Stomach (tissue), 19 donors: ENCODE measurements around the gene POLR3G. TPM values are rescaled to one million over a fixed set of nuclear protein-coding genes. Genes with fewer than 3 reads are reported as not detected.

ENCODE experiments used
- DNase-seq, 2 donors: peaks; one replicate each; pipeline versions ENCODE4 v3.0.0 to v3.0.0-alpha.2; 2013 to 2019
- H3K27ac ChIP-seq, 5 donors: fragments of 200-600 bp in 4 of 5; sonication (generic) in 4 of 5; one replicate each; pipeline ENCODE4 v1.5.1; 2013 to 2019; ENCODE audit warnings: mild to moderate bottlenecking in 1 of 5, moderate library complexity in 1 of 5
- H3K27me3 ChIP-seq, 3 donors: fragments of 200-600 bp; sonication (generic); one replicate each; pipeline ENCODE4 v1.5.1; 2017 to 2019; ENCODE audit warnings: mixed run types in 1 of 3
- H3K36me3 ChIP-seq, 4 donors: fragments of 200-600 bp; sonication (generic); 1 replicate in 3 of 4; 2 replicates in 1 of 4; pipeline ENCODE4 v1.5.1; 2016 to 2019
- H3K4me1 ChIP-seq, 4 donors: fragments of 200-600 bp; sonication (generic); one replicate each; pipeline ENCODE4 v1.5.1; 2016 to 2019
- H3K4me3 ChIP-seq, 4 donors: fragments of 200-600 bp; sonication (generic) in 3 of 4; one replicate each; pipeline ENCODE4 v1.5.1; 2016 to 2019; ENCODE audit warnings: mild to moderate bottlenecking in 1 of 4
- H3K9me3 ChIP-seq, 4 donors: fragments of 200-600 bp; sonication (generic); one replicate each; pipeline ENCODE4 v1.5.1; 2016 to 2019
- CTCF ChIP-seq, 7 experiments: fragments of 450-650 bp in 4 of 7; fragments of 200-600 bp in 3 of 7; sonication (generic) in 3 of 7; IDR thresholded peaks; one replicate each; pipeline ENCODE4 v1.5.1; 2016 to 2019; ENCODE audit warnings: antibody characterized with exemption in 7 of 7, control low read depth in 2 of 7, mild to moderate bottlenecking in 1 of 7
- EP300 ChIP-seq: sonication (generic); formaldehyde crosslinking; IDR thresholded peaks from one replicate; pipeline ENCODE4 v1.6.1; 2017; ENCODE audit warnings: antibody characterized with exemption
- POLR2A ChIP-seq, 4 donors: fragments of 450-650 bp; IDR thresholded peaks; one replicate each; pipeline ENCODE4 v1.6.1; 2016; ENCODE audit warnings: antibody characterized with exemption in 4 of 4, control low read depth in 2 of 4, mild to moderate bottlenecking in 1 of 4, moderate library complexity in 1 of 4
- POLR2AphosphoS5 ChIP-seq, 3 donors: sonication (generic); formaldehyde crosslinking; IDR thresholded peaks; one replicate each; pipeline ENCODE4 v1.6.1; 2016; ENCODE audit warnings: antibody characterized with exemption in 3 of 3
- WGBS, 5 donors: extraction: QIAGEN DNeasy Blood & Tissue Kit in 3 of 5; methylation state at CpG; one replicate each; pipeline versions ENCODE4 v1.1.5 to v1.1.7; 2013 to 2018; 5-methylcytosine and 5-hydroxymethylcytosine counted together
- intact Hi-C: fragments of 100-400 bp; cut with DNase I; formaldehyde crosslinking; loops from one replicate; pipeline ENCODE4 v1.15.1; 2023; ENCODE audit warnings: low total_unique reads
- long read RNA-seq, 10 donors: transcript quantifications; one replicate each; lab custom pipeline, GENCODE V29; 2026
- polyA plus RNA-seq, 3 donors: library from polyadenylated mRNA; stranded (reverse); fragments of 200-250 nt; gene quantifications; one replicate each; pipeline ENCODE4 v1.2.3, GENCODE V29; 2013
- total RNA-seq, 5 donors: library from RNA; depleted of rRNA; stranded (reverse); fragments of >200 nt; gene quantifications; one replicate each; pipeline versions ENCODE4 v1.1.0 to v1.2.3, GENCODE V29; 2014 to 2016
- donor health status: healthy with polysubstance abuse.
- donor health status: Bipolar disorder and iron deficiency.
- donor health status: healthy.

Gene POLR3G
- total RNA-seq = 1 to 10 TPM in 1 of 5 donors, not detected in 4; 1.1 TPM
- 1 to 10 TPM in 1 of 3 donors, under 1 TPM in 2; 0.31 to 2.4 (median 0.95) TPM for polyA plus RNA-seq
- long read RNA-seq, donor 1 = 0 reads
- long read RNA-seq, donor 2 = 0 reads
- long read RNA-seq, donor 3 = 0 reads
- long read RNA-seq, donor 4 = 0 reads
- long read RNA-seq, donor 5 = 0 reads
- long read RNA-seq, donor 6 = 0 reads
- long read RNA-seq, donor 7, partial matches to known transcripts = 10 of 10 reads
- long read RNA-seq, donor 7, other reads (novel, unspliced or antisense) = 0 of 10 reads
- long read RNA-seq, donor 8 = 0 reads
- long read RNA-seq, donor 9 = 0 reads
- long read RNA-seq, donor 10 = 0 reads

GRCh38 chr5:90474235-90475107 is at the start of gene POLR3G, which contains the start of gene MBLAC2:
POLR3G (plus strand) TSS chr5:90474864; CDS start chr5:90485568, 10,704 bp downstream.
MBLAC2 (minus strand) TSS chr5:90474771; CDS start chr5:90474292, 479 bp downstream.
- H3K9me3 ChIP-seq = no peaks in the 10 kb centered on the region
- TF ChIP-seq POLR2AphosphoS5 (IDR thresholded peaks at IDR 0.05) (peak; percentile 72 to 92 (median 89)), CTCF (IDR thresholded peaks at IDR 0.05) (peak in 4 of 7 experiments; percentile 11 to 63 (median 44)), POLR2A (IDR thresholded peaks at IDR 0.05) (peak in 1 of 4 donors; percentile 28), EP300 (no peak)
- H3K27me3 ChIP-seq = no peaks in the 10 kb centered on the region
- intact Hi-C loops = no loop called here
- no peaks in the 10 kb centered on the region for H3K36me3 ChIP-seq
- peak; percentile 95 to 97 for DNase-seq
- peak within 1 kb of the TSS; percentile 79 to 89 (median 84) for H3K27ac ChIP-seq
- H3K4me1 ChIP-seq = peaks cover 9 to 44% (median 23%) of the 10 kb centered on the region in 4 donors
- peak within 1 kb of the TSS; percentile 87 to 94 (median 90) for H3K4me3 ChIP-seq
- 0 to 1% (median 0%) methylated on average over 49 to 73 of the region's 73 CpGs for WGBS, 5 donors

GRCh38 chr5:90434116-90434714 is 40.4 kb upstream of the POLR3G start:
- H3K9me3 ChIP-seq = no peaks in the 10 kb centered on the region
- no peak overlapping the region for H3K27ac ChIP-seq
- TF ChIP-seq EP300 (no peak), CTCF (IDR thresholded peaks at IDR 0.05) (peak in 3 of 7 experiments; percentile 12 to 42 (median 35))
- H3K4me1 ChIP-seq = peaks cover 0 to 4% (median 0%) of the 10 kb centered on the region in 4 donors
- 60 to 75% (median 66%) methylated on average over 5 of the region's 5 CpGs for WGBS, 5 donors
- H3K36me3 ChIP-seq = no peaks in the 10 kb centered on the region
- intact Hi-C loops = no loop called here
- DNase-seq = peak; percentile 33 to 74
- no peaks in the 10 kb centered on the region for H3K27me3 ChIP-seq
- H3K4me3 ChIP-seq = no peak overlapping the region

GRCh38 chr5:90437663-90438062 is 37.0 kb upstream of the POLR3G start:
- Histone ChIP-seq H3K9me3 (no peaks in the 10 kb centered on the region), H3K27ac (no peak overlapping the region), H3K4me3 (no peak overlapping the region), H3K36me3 (no peaks in the 10 kb centered on the region), H3K4me1 (peaks cover 0 to 4% (median 2%) of the 10 kb centered on the region in 4 donors), H3K27me3 (no peaks in the 10 kb centered on the region)
- TF ChIP-seq EP300 (no peak), CTCF (IDR thresholded peaks at IDR 0.05) (no peak), POLR2AphosphoS5 (IDR thresholded peaks at IDR 0.05) (no peak), POLR2A (IDR thresholded peaks at IDR 0.05) (no peak)
- no peak for DNase-seq
- intact Hi-C loops = loop anchor here (5.0 kb wide), 1 partner anchor 95 kb away; no protein-coding TSS in a partner anchor

GRCh38 chr5:90438100-90438499 is 36.6 kb upstream of the POLR3G start:
- Histone ChIP-seq H3K36me3 (no peaks in the 10 kb centered on the region), H3K27ac (no peak overlapping the region), H3K9me3 (no peaks in the 10 kb centered on the region), H3K27me3 (no peaks in the 10 kb centered on the region), H3K4me3 (no peak overlapping the region), H3K4me1 (peaks cover 0 to 4% (median 2%) of the 10 kb centered on the region in 4 donors)
- DNase-seq = peak in 1 of 2 donors; percentile 24
- WGBS, 5 donors = 12 to 44% (median 14%) methylated on average over 1 of the region's 1 CpG
- TF ChIP-seq POLR2A (IDR thresholded peaks at IDR 0.05) (no peak), CTCF (IDR thresholded peaks at IDR 0.05) (no peak), EP300 (no peak), POLR2AphosphoS5 (IDR thresholded peaks at IDR 0.05) (no peak)
- intact Hi-C loops = loop anchor here (5.0 kb wide), 1 partner anchor 94 kb away; no protein-coding TSS in a partner anchor
